ENCODE data around the gene KLF5.
"Not testable (repeated sequence)": the region's sequence is repeated elsewhere in the genome, so short reads cannot be mapped to it uniquely, and the experiment has no call there.

Gene KLF5

GRCh38 chr13:73045031-73045430 lies 13.8 kb upstream of the KLF5 start:
- Histone ChIP-seq H2AFZ (ENCODE audit: low read depth) (no peak overlapping the region), H3K36me3 (ENCODE audit: insufficient read depth) (no peaks in the 10 kb centered on the region), H3K4me1 (ENCODE audit: low read depth, poor library complexity, severe bottlenecking) (no peaks in the 10 kb centered on the region), H3K27ac (no peak overlapping the region), H3K79me2 (ENCODE audit: insufficient read depth, low read depth) (no peaks in the 10 kb centered on the region), H4K20me1 (ENCODE audit: insufficient read depth) (no peaks in the 10 kb centered on the region), H3K4me2 (no peak overlapping the region), H3K4me3 (IDR thresholded peaks at IDR 0.05; ENCODE audit: insufficient read depth, low read depth, low read length) (no peak overlapping the region), H3K27me3 (ENCODE audit: insufficient read depth, low read depth) (no peaks in the 10 kb centered on the region), H3K9ac (no peak overlapping the region)
- TF ChIP-seq CTCF (conservative IDR thresholded peaks at IDR 0.05; ENCODE audit: low read depth, low read length): no peak

- not testable (repeated sequence) for H3K4me1 ChIP-seq (ENCODE audit: low read depth, poor library complexity, severe bottlenecking); H3K27ac ChIP-seq; H3K36me3 ChIP-seq (ENCODE audit: insufficient read depth); H3K4me3 ChIP-seq (IDR thresholded peaks at IDR 0.05; ENCODE audit: insufficient read depth, low read depth, low read length); H3K4me2 ChIP-seq; H3K9ac ChIP-seq; H3K79me2 ChIP-seq (ENCODE audit: insufficient read depth, low read depth); H4K20me1 ChIP-seq (ENCODE audit: insufficient read depth); H3K27me3 ChIP-seq (ENCODE audit: insufficient read depth, low read depth); H2AFZ ChIP-seq (ENCODE audit: low read depth)
Measured at GRCh38 chr13:73048615-73049014, 10.2 kb upstream of the KLF5 start.

- Histone ChIP-seq H2AFZ (ENCODE audit: low read depth) (no peak overlapping the region), H3K9ac (no peak overlapping the region), H4K20me1 (ENCODE audit: insufficient read depth) (no peaks in the 10 kb centered on the region), H3K4me1 (ENCODE audit: low read depth, poor library complexity, severe bottlenecking) (peaks cover 4% of the 10 kb centered on the region), H3K27me3 (ENCODE audit: insufficient read depth, low read depth) (no peaks in the 10 kb centered on the region), H3K27ac (no peak overlapping the region), H3K79me2 (ENCODE audit: insufficient read depth, low read depth) (no peaks in the 10 kb centered on the region), H3K36me3 (ENCODE audit: insufficient read depth) (no peaks in the 10 kb centered on the region), H3K4me3 (IDR thresholded peaks at IDR 0.05; ENCODE audit: insufficient read depth, low read depth, low read length) (no peak overlapping the region), H3K4me2 (no peak overlapping the region)
- TF ChIP-seq CTCF (conservative IDR thresholded peaks at IDR 0.05; ENCODE audit: low read depth, low read length): no peak
Measured at GRCh38 chr13:73054712-73055111, 4.1 kb upstream of the KLF5 start.

GRCh38 chr13:73055813-73056564 lies 2.8 kb upstream of the KLF5 start:
- no peaks in the 10 kb centered on the region for H3K27me3 ChIP-seq (ENCODE audit: insufficient read depth, low read depth)
- H3K79me2 ChIP-seq (ENCODE audit: insufficient read depth, low read depth): no peaks in the 10 kb centered on the region
- peaks cover 4% of the 10 kb centered on the region for H3K4me1 ChIP-seq (ENCODE audit: low read depth, poor library complexity, severe bottlenecking)
- H4K20me1 ChIP-seq (ENCODE audit: insufficient read depth): no peaks in the 10 kb centered on the region
- H2AFZ ChIP-seq (ENCODE audit: low read depth): no peak overlapping the region
- H3K4me3 ChIP-seq (IDR thresholded peaks at IDR 0.05; ENCODE audit: insufficient read depth, low read depth, low read length): no peak overlapping the region
- no peak overlapping the region for H3K9ac ChIP-seq
- TF ChIP-seq CTCF (conservative IDR thresholded peaks at IDR 0.05; ENCODE audit: low read depth, low read length): no peak
- H3K36me3 ChIP-seq (ENCODE audit: insufficient read depth): no peaks in the 10 kb centered on the region
- no peak overlapping the region for H3K4me2 ChIP-seq
- H3K27ac ChIP-seq: no peak overlapping the region

GRCh38 chr13:73056565-73056962 lies 2.2 kb upstream of the KLF5 start:
- Histone ChIP-seq H3K36me3 (ENCODE audit: insufficient read depth) (no peaks in the 10 kb centered on the region), H2AFZ (ENCODE audit: low read depth) (no peak overlapping the region), H3K9ac (no peak overlapping the region), H3K27ac (no peak overlapping the region), H3K4me2 (no peak overlapping the region), H3K4me3 (IDR thresholded peaks at IDR 0.05; ENCODE audit: insufficient read depth, low read depth, low read length) (no peak overlapping the region), H3K79me2 (ENCODE audit: insufficient read depth, low read depth) (no peaks in the 10 kb centered on the region), H3K4me1 (ENCODE audit: low read depth, poor library complexity, severe bottlenecking) (peaks cover 4% of the 10 kb centered on the region), H3K27me3 (ENCODE audit: insufficient read depth, low read depth) (no peaks in the 10 kb centered on the region), H4K20me1 (ENCODE audit: insufficient read depth) (no peaks in the 10 kb centered on the region)
- TF ChIP-seq CTCF (conservative IDR thresholded peaks at IDR 0.05; ENCODE audit: low read depth, low read length): no peak

Measured in KMS-11 (cell line).